OCI-LY3 (cell line): ENCODE results near the gene SNX25.

Experiments
- H2AFZ ChIP-seq: fragments of 200-600, 300-600 bp; shearing (Covaris generic); 2 replicates; pipeline ENCODE4 v1.6.0; 2014; ENCODE audit warnings: antibody characterized with exemption, low read depth, low read length
- H3K27ac ChIP-seq: fragments of 200-600, 300-600 bp; sonication (generic); 2 replicates; pipeline ENCODE4 v1.5.1; 2014; ENCODE audit warnings: mild to moderate bottlenecking, low read length, moderate library complexity, mixed read lengths
- H3K27me3 ChIP-seq: fragments of 200-600, 300-600 bp; sonication (generic); 2 replicates; pipeline ENCODE4 v1.6.1; 2014; ENCODE audit warnings: low read depth, low read length, mixed read lengths
- H3K36me3 ChIP-seq: fragments of 200-600, 300-600 bp; sonication (generic); replicated peaks from 2 replicates; pipeline ENCODE3; 2014; ENCODE audit warnings: low read depth, low read length, mixed read lengths
- H3K4me1 ChIP-seq: fragments of 300-600, 200-600 bp; sonication (generic); 2 replicates; pipeline ENCODE4 v1.6.1; 2014; ENCODE audit warnings: low read length, mixed read lengths
- H3K4me2 ChIP-seq: fragments of 200-600, 300-600 bp; sonication (generic); 2 replicates; pipeline ENCODE4 v1.6.1; 2014; ENCODE audit warnings: low read length, mixed read lengths
- H3K4me3 ChIP-seq: fragments of 300-600, 200-600 bp; sonication (generic); 2 replicates; pipeline ENCODE4 v1.5.1; 2014; ENCODE audit warnings: antibody characterized with exemption, mild to moderate bottlenecking, low read length, moderate library complexity
- H3K79me2 ChIP-seq: fragments of 300-600, 200-600 bp; shearing (Covaris generic); 2 replicates; pipeline ENCODE4 v1.6.1; 2014; ENCODE audit warnings: mild to moderate bottlenecking, low read length, mixed read lengths
- H3K9ac ChIP-seq: fragments of 300-600, 200-600 bp; shearing (Covaris generic); 2 replicates; pipeline ENCODE4 v1.6.0; 2014; ENCODE audit warnings: mild to moderate bottlenecking, low read length, moderate library complexity
- H3K9me3 ChIP-seq: fragments of 200-600, 300-600 bp; shearing (Covaris generic); 2 replicates; pipeline ENCODE4 v1.6.1; 2014; ENCODE audit warnings: low read length, mixed read lengths; ENCODE audit not compliant: insufficient read depth
- H4K20me1 ChIP-seq: fragments of 200-600, 300-600 bp; sonication (generic); 2 replicates; pipeline ENCODE4 v1.6.1; 2016; ENCODE audit warnings: low read length, mixed read lengths; ENCODE audit not compliant: insufficient read depth
- CTCF ChIP-seq: fragments of 200-600, 300-600 bp; sonication (generic); IDR thresholded peaks from 2 replicates; pipeline ENCODE4 v1.5.1; 2014; ENCODE audit warnings: antibody characterized with exemption, low read length, low read depth
- EZH2phosphoT487 ChIP-seq: fragments of 200-600 bp; shearing (Covaris generic); IDR thresholded peaks from 2 replicates; pipeline ENCODE4 v1.6.1; 2018; ENCODE audit warnings: antibody characterized with exemption, mixed run types, low read depth

SNX25 gene

GRCh38 chr4:185232370-185232769 is 23.0 kb downstream of the SNX25 start:
- Histone ChIP-seq H3K9ac (no peak overlapping the region), H3K4me2 (no peak overlapping the region), H3K36me3 (no peaks in the 10 kb centered on the region), H3K27ac (no peak overlapping the region), H4K20me1 (peaks cover 27% of the 10 kb centered on the region), H3K27me3 (no peaks in the 10 kb centered on the region), H3K4me1 (no peaks in the 10 kb centered on the region), H3K79me2 (peaks cover 62% of the 10 kb centered on the region), H3K9me3 (no peaks in the 10 kb centered on the region), H3K4me3 (no peak overlapping the region), H2AFZ (no peak overlapping the region)
- TF ChIP-seq EZH2phosphoT487, result no peak

- H3K79me2 ChIP-seq, result peaks cover 52% of the 10 kb centered on the region
These were observed 25.9 kb downstream of the SNX25 start for GRCh38 chr4:185235119-185235842.

GRCh38 chr4:185235843-185236503 is 26.6 kb downstream of the SNX25 start:
- no peaks in the 10 kb centered on the region for H3K27me3 ChIP-seq
- no peaks in the 10 kb centered on the region for H3K4me1 ChIP-seq
- H3K9me3 ChIP-seq, result no peaks in the 10 kb centered on the region
- H3K27ac ChIP-seq, result no peak overlapping the region
- no peak for TF ChIP-seq CTCF
- TF ChIP-seq EZH2phosphoT487, result no peak
- H3K4me2 ChIP-seq, result no peak overlapping the region
- peaks cover 8% of the 10 kb centered on the region; the same call in 1 of the 2 replicates for H4K20me1 ChIP-seq
- no peak overlapping the region for H2AFZ ChIP-seq
- no peak overlapping the region for H3K9ac ChIP-seq
- no peak overlapping the region for H3K4me3 ChIP-seq
- peaks cover 47% of the 10 kb centered on the region for H3K79me2 ChIP-seq
- no peaks in the 10 kb centered on the region for H3K36me3 ChIP-seq

More at GRCh38 chr4:185235119-185235842, 25.9 kb downstream of the SNX25 start:
- no peaks in the 10 kb centered on the region for H3K36me3 ChIP-seq
- no peak for TF ChIP-seq EZH2phosphoT487
- TF ChIP-seq CTCF, result no peak
- H4K20me1 ChIP-seq, result peaks cover 8% of the 10 kb centered on the region; the same call in 1 of the 2 replicates
- H3K4me3 ChIP-seq, result no peak overlapping the region
- no peaks in the 10 kb centered on the region for H3K9me3 ChIP-seq
- no peaks in the 10 kb centered on the region for H3K4me1 ChIP-seq
- H3K27ac ChIP-seq, result no peak overlapping the region
- no peak overlapping the region for H2AFZ ChIP-seq
- no peak overlapping the region for H3K4me2 ChIP-seq
- H3K27me3 ChIP-seq, result no peaks in the 10 kb centered on the region
- no peak overlapping the region for H3K9ac ChIP-seq

- Histone ChIP-seq H3K4me3 (no peak overlapping the region), H4K20me1 (0 out of 2 replicates have a peak, but pooled peaks cover 10% of the 10 kb centered on the region), H3K9ac (no peak overlapping the region), H3K27ac (no peak overlapping the region), H3K9me3 (no peaks in the 10 kb centered on the region), H3K79me2 (peaks cover 44% of the 10 kb centered on the region), H3K4me1 (no peaks in the 10 kb centered on the region), H2AFZ (no peak overlapping the region), H3K27me3 (no peaks in the 10 kb centered on the region), H3K4me2 (no peak overlapping the region), H3K36me3 (no peaks in the 10 kb centered on the region)
- TF ChIP-seq EZH2phosphoT487, result no peak
- TF ChIP-seq CTCF, result no peak
These were observed 27.8 kb downstream of the SNX25 start for GRCh38 chr4:185237175-185237574.
